ENCODE results near the gene ETV4. TPM values are rescaled to one million over a fixed set of nuclear protein-coding genes. Genes with fewer than 3 reads are reported as not detected.

ETV4 gene
- total RNA-seq, 2 donors from 2014 or later, result 1.2 to 1.5 TPM

DNA sequence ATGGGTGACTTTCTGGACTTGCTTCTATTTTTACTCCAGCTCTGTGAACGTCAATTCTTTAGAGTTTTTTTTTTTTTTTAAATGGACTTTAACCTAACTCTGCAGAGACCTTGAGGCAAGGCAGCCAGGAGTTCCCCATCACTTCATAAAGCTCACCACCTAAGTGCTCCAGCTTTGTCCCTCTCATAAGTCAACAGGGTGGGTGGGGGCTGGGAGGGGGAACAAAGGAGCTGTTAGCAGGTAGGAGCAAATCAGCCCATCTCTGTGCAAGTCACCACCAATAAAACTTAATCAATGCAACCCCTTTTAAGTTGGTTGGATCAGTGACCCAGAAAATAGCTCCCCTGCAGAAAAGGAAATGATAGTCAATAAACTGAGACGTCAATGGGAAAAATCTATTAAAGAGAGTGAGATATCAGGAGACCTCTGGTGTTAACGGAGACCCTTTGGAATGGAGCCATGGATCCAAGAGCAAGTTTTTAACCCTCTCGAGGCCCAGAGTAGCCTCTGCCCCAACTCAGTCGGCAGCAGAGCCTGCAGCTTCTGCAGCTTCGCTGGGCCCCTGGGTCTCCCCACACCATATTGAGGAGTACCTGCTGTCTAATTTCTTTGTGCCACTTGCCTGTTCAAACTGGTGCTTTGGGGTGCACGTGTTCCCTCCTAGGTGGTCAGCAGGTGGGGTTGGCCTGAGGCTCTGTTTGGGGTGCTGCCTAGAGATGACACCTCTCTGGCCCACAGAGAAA, 27.6 kb upstream of the ETV4 start:
- no peak for DNase-seq (ENCODE audit: low spot score)
- Histone ChIP-seq H3K27me3 (replicated peaks; ENCODE audit: insufficient read depth) (no peaks in the 10 kb centered on the region), H3K4me1 (ENCODE audit: control insufficient read depth in 1 of 2, low read depth in 2 of 2) (peaks cover 6 to 7% of the 10 kb centered on the region in 2 donors), H3K4me3 (no peak overlapping the region), H3K27ac (no peak overlapping the region), H3K36me3 (no peaks in the 10 kb centered on the region), H3K9me3 (no peaks in the 10 kb centered on the region)
- no peak for ATAC-seq (ENCODE audit: insufficient number of reproducible peaks, low FRiP score, low read depth)
- TF ChIP-seq, protein P1, sequence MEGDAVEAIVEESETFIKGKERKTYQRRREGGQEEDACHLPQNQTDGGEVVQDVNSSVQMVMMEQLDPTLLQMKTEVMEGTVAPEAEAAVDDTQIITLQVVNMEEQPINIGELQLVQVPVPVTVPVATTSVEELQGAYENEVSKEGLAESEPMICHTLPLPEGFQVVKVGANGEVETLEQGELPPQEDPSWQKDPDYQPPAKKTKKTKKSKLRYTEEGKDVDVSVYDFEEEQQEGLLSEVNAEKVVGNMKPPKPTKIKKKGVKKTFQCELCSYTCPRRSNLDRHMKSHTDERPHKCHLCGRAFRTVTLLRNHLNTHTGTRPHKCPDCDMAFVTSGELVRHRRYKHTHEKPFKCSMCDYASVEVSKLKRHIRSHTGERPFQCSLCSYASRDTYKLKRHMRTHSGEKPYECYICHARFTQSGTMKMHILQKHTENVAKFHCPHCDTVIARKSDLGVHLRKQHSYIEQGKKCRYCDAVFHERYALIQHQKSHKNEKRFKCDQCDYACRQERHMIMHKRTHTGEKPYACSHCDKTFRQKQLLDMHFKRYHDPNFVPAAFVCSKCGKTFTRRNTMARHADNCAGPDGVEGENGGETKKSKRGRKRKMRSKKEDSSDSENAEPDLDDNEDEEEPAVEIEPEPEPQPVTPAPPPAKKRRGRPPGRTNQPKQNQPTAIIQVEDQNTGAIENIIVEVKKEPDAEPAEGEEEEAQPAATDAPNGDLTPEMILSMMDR (IDR thresholded peaks at IDR 0.05), result no peak

DNA sequence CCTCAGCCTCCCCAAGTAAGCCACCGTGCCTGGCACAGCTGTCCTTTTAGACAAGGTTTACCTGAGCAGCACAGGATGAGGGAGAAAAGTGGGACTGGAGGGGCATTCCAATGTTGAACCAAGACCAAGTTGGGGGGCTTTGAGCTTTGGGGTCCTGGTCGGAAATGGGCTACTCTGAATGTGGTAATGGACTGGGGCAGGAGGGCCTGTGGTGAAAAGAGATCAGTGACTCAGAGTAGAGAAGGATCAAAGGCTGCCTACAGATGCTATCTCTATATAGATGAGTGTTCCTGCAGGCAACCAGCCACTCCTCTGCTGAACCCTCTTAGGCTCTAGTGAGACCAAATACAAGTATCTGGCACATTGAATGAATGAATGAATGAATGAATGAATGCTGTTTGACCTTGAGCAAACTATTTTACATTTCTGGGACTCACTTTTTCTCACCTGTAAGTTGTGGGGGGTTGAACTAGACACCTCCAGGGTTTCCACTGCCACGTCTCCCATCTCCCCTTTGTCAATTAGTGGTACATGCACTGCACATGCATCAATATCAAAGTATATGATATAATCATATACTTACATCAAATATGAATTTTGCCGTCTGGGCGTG, 26.3 kb upstream of the ETV4 start:
- no peak for DNase-seq (ENCODE audit: low spot score)
- no peaks in the 10 kb centered on the region for H3K36me3 ChIP-seq
- no peak for ATAC-seq (ENCODE audit: insufficient number of reproducible peaks, low FRiP score, low read depth)
- no peaks in the 10 kb centered on the region for H3K9me3 ChIP-seq
- TF ChIP-seq, protein P1 (IDR thresholded peaks at IDR 0.05), result no peak
- H3K4me3 ChIP-seq, result no peak overlapping the region
- H3K27me3 ChIP-seq (replicated peaks; ENCODE audit: insufficient read depth), result no peaks in the 10 kb centered on the region
- H3K27ac ChIP-seq, result no peak overlapping the region
- no peaks in the 10 kb centered on the region for H3K4me1 ChIP-seq (ENCODE audit: control insufficient read depth in 1 of 2, low read depth in 2 of 2)

DNA sequence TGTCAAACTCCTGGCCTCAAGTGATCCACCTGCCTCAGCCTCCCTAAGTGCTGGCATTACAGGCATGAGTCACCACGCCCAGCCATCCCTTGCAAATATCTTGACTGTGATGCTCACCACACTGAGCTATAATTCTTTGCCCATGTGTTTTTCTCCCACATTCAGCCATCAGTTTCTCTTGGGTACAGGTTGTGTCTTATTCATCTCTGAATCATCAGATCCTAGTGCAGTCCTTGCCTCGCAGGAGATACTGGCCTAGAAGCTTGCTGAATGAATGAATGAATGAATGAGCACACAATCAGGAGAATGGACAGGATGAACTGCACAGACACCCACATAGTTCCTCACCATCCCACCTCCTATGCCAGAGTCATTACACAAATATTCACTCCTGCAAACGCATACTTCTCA, 24.4 kb upstream of the ETV4 start:
- DNase-seq (ENCODE audit: low spot score) (no peak), ATAC-seq (ENCODE audit: insufficient number of reproducible peaks, low FRiP score, low read depth) (no peak)
- Histone ChIP-seq H3K4me3 (no peak overlapping the region), H3K27me3 (replicated peaks; ENCODE audit: insufficient read depth) (no peaks in the 10 kb centered on the region), H3K4me1 (ENCODE audit: control insufficient read depth in 1 of 2, low read depth in 2 of 2) (no peaks in the 10 kb centered on the region), H3K36me3 (no peaks in the 10 kb centered on the region), H3K9me3 (no peaks in the 10 kb centered on the region), H3K27ac (no peak overlapping the region)
- TF ChIP-seq, protein P1 (IDR thresholded peaks at IDR 0.05), result no peak

DNA sequence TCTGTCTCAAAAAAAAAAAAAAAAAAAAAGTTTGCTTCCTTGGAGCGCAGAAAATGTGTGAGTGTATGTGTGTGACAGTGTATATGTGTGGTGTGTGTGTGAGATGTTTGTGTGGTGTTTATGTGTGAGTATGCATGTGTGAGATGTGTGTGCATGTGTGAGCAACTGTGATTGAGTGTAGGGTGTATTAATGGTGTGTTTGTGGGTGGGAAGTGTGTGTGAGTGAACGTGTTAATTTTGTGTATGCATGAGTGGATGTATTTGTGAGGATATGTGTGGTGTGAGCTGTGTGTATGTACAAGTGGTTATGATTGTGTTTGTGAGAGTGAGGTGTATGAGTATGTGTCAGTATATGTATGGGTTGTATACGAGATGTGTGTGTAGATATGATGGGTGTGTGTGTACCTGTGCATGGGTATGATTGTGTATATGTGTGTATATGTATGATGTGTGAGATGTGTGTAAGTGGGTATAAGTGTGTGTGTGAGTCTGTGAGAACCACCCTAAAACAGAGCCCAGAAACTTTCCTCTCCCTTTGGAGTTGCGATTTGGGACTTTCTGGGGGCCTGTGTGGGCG, 22.5 kb upstream of the ETV4 start:
- DNase-seq (ENCODE audit: low spot score), result no peak
- no peaks in the 10 kb centered on the region for H3K27me3 ChIP-seq (replicated peaks; ENCODE audit: insufficient read depth)
- H3K27ac ChIP-seq, result no peak overlapping the region
- H3K9me3 ChIP-seq, result no peaks in the 10 kb centered on the region
- TF ChIP-seq, protein P1 (IDR thresholded peaks at IDR 0.05), result no peak
- no peak overlapping the region for H3K4me3 ChIP-seq
- no peaks in the 10 kb centered on the region for H3K36me3 ChIP-seq
- no peaks in the 10 kb centered on the region for H3K4me1 ChIP-seq (ENCODE audit: control insufficient read depth in 1 of 2, low read depth in 2 of 2)
- ATAC-seq (ENCODE audit: insufficient number of reproducible peaks, low FRiP score, low read depth), result no peak
